ENCODE data around the gene GSX1.

DNA sequence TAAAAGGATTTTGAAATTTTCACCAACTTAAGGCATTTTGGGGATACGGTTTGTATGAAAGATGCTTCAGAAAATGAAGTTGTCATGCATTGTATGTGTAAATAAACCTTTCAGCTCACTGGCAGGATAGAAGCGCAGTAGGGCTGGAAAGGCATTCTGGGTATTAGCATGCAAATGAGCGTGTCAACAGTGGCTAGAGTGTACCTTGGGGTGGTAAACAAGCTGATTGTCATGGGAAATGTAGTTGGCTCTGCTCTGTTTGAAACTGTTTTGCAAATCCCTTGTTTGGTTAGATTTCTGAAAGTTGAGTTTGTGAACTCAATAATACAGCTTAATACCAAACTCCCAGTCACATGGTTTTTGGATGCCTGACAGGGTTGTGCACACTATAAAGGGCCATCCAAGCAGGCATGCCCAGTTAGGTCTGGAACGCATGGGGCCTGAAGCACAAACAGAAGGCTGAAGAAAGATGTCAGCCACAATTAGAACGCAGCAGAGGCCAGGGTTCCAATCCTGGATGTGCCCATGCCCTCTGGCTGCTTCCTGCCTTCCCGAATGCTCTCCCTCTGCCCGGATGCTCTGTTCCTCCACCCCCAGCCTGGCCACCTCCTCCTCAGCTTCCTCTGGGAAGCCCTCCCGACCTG, 14.6 kb downstream of the GSX1 start:
- TF ChIP-seq, protein P1, sequence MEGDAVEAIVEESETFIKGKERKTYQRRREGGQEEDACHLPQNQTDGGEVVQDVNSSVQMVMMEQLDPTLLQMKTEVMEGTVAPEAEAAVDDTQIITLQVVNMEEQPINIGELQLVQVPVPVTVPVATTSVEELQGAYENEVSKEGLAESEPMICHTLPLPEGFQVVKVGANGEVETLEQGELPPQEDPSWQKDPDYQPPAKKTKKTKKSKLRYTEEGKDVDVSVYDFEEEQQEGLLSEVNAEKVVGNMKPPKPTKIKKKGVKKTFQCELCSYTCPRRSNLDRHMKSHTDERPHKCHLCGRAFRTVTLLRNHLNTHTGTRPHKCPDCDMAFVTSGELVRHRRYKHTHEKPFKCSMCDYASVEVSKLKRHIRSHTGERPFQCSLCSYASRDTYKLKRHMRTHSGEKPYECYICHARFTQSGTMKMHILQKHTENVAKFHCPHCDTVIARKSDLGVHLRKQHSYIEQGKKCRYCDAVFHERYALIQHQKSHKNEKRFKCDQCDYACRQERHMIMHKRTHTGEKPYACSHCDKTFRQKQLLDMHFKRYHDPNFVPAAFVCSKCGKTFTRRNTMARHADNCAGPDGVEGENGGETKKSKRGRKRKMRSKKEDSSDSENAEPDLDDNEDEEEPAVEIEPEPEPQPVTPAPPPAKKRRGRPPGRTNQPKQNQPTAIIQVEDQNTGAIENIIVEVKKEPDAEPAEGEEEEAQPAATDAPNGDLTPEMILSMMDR (IDR thresholded peaks at IDR 0.05): no peak
- TF ChIP-seq POLR2AphosphoS5 (IDR thresholded peaks at IDR 0.05; ENCODE audit: insufficient read depth in 1 of 2, low read depth in 1 of 2): no peak
